Effector CD8-positive, alpha-beta T cell (primary cell): ENCODE results near the gene CSF1.

Experiments used
- DNase-seq: peaks from one replicate; lab custom pipeline; 2025; lab: John Stamatoyannopoulos, UW

CSF1 gene

GRCh38 chr1:109901524-109902145, 9.0 kb upstream of the CSF1 start:
- DNase-seq = no peak

- DNase-seq = no peak
Measured at GRCh38 chr1:109902204-109902985, 8.3 kb upstream of the CSF1 start.

GRCh38 chr1:109903376-109903930, 7.2 kb upstream of the CSF1 start:
- no peak for DNase-seq

GRCh38 chr1:109904105-109904817, 6.4 kb upstream of the CSF1 start:
- DNase-seq = no peak

- DNase-seq = no peak
Measured at GRCh38 chr1:109905491-109905890, 5.2 kb upstream of the CSF1 start.

GRCh38 chr1:109906160-109906838, 4.3 kb upstream of the CSF1 start:
- DNase-seq = no peak

GRCh38 chr1:109906839-109907180, 3.8 kb upstream of the CSF1 start:
- DNase-seq = no peak

- DNase-seq = no peak
Measured at GRCh38 chr1:109907190-109907774, 3.4 kb upstream of the CSF1 start.

- no peak for DNase-seq
Measured at GRCh38 chr1:109908836-109909235, 1.8 kb upstream of the CSF1 start.

- DNase-seq = no peak
Measured at GRCh38 chr1:109909561-109909960, 1.1 kb upstream of the CSF1 start.

GRCh38 chr1:109910963-109911798, 532 bp downstream of the CSF1 start:
- DNase-seq = no peak

GRCh38 chr1:109912214-109912861, 1.7 kb downstream of the CSF1 start:
- no peak for DNase-seq

- DNase-seq = no peak
Measured at GRCh38 chr1:109912873-109913272, 2.2 kb downstream of the CSF1 start.

- DNase-seq = no peak
Measured at GRCh38 chr1:109913360-109913879, 2.8 kb downstream of the CSF1 start.

- DNase-seq = no peak
Measured at GRCh38 chr1:109914587-109915240, 4.1 kb downstream of the CSF1 start.

GRCh38 chr1:109917051-109917767, 6.6 kb downstream of the CSF1 start:
- no peak for DNase-seq

- DNase-seq = no peak
Measured at GRCh38 chr1:109917768-109918606, 7.3 kb downstream of the CSF1 start.

GRCh38 chr1:109918671-109919070, 8.0 kb downstream of the CSF1 start:
- DNase-seq = no peak
